WTC11 (cell line): ENCODE data around the gene FLNA. TPM values are rescaled to one million over a fixed set of nuclear protein-coding genes. Genes with fewer than 3 reads are reported as not detected.
"Not testable (repeated sequence)": the region's sequence is repeated elsewhere in the genome, so short reads cannot be mapped to it uniquely, and the experiment has no call there.

Source experiments
- ATAC-seq: fragments of 200-7000 bp; cut with Tn5 transposase; 2 replicates; pipeline ENCODE4 v1.10.0; 2021; ENCODE audit warnings: mild to moderate bottlenecking, moderate library complexity
- CTCF ChIA-PET: fragments of 300-600 bp; sonication (Branson Sonifier 250); formaldehyde crosslinking; loops from one replicate; lab custom pipeline; 2021; ENCODE audit warnings: antibody characterized with exemption; lab: Charles Lee
- POLR2A ChIA-PET: fragments of 350-600 bp; sonication (Branson Sonifier 250); formaldehyde crosslinking; loops from one replicate; lab custom pipeline; 2021; ENCODE audit warnings: antibody characterized with exemption; lab: Charles Lee
- DNase-seq: peaks from one replicate; pipeline ENCODE4 v3.0.0; 2021; ENCODE audit warnings: low spot score
- H3K27ac Mint-ChIP-seq: 2 replicates; pipeline ENCODE4 v1.8.0; 2021; ENCODE audit warnings: mixed read lengths
- H3K27me3 Mint-ChIP-seq: 2 replicates; pipeline ENCODE4 v1.8.0; 2021; ENCODE audit warnings: low read depth, mild to moderate bottlenecking, moderate library complexity, mixed read lengths
- H3K36me3 Mint-ChIP-seq: 2 replicates; pipeline ENCODE4 v1.8.0; 2021; ENCODE audit warnings: mixed read lengths
- H3K4me1 Mint-ChIP-seq: 2 replicates; pipeline ENCODE4 v1.8.0; 2022; ENCODE audit warnings: mixed read lengths
- H3K4me3 Mint-ChIP-seq: 2 replicates; pipeline ENCODE4 v1.8.0; 2021; ENCODE audit warnings: mild to moderate bottlenecking, moderate library complexity, mixed read lengths
- H3K9me3 Mint-ChIP-seq: 2 replicates; pipeline ENCODE4 v1.8.0; 2021; ENCODE audit warnings: mixed read lengths
- CBFB ChIP-seq: sonication (generic); formaldehyde crosslinking; IDR thresholded peaks from 2 replicates; pipeline ENCODE4 v1.8.1; 2022; ENCODE audit warnings: mild to moderate bottlenecking, low read depth, missing genetic modification reagents
- CDX4 ChIP-seq: fragments of 250-450 bp; sonication (Bioruptor Pico); IDR thresholded peaks from 2 replicates; pipeline ENCODE4 v1.9.0; 2021; ENCODE audit warnings: moderate library complexity, mild to moderate bottlenecking, inconsistent platforms, borderline replicate concordance
- ELF4 ChIP-seq: sonication (generic); formaldehyde crosslinking; IDR thresholded peaks from 2 replicates; pipeline ENCODE4 v1.8.1; 2022; ENCODE audit warnings: low read depth, mild to moderate bottlenecking, moderate library complexity, missing genetic modification reagents
- FOXP4 ChIP-seq: sonication (generic); formaldehyde crosslinking; IDR thresholded peaks from 2 replicates; pipeline ENCODE4 v1.8.0; 2022; ENCODE audit warnings: mild to moderate bottlenecking, missing genetic modification reagents
- HMGA2 ChIP-seq: fragments of 250-450 bp; sonication (Bioruptor Pico); IDR thresholded peaks from 2 replicates; pipeline ENCODE4 v1.4.0; 2021; ENCODE audit warnings: mild to moderate bottlenecking, moderate library complexity
- MXD4 ChIP-seq: fragments of 250-450 bp; sonication (Bioruptor Pico); IDR thresholded peaks from 2 replicates; pipeline ENCODE4 v1.8.0; 2021; ENCODE audit warnings: mild to moderate bottlenecking, moderate library complexity, borderline replicate concordance
- NFATC4 ChIP-seq: fragments of 250-450 bp; sonication (Bioruptor Pico); IDR thresholded peaks from 2 replicates; pipeline ENCODE4 v1.9.0; 2021; ENCODE audit warnings: mild to moderate bottlenecking
- NR2C2 ChIP-seq: sonication (generic); formaldehyde crosslinking; IDR thresholded peaks from 2 replicates; pipeline ENCODE4 v1.8.0; 2022; ENCODE audit warnings: mild to moderate bottlenecking, missing genetic modification reagents
- OVOL2 ChIP-seq: fragments of 250-450 bp; sonication (Bioruptor Pico); IDR thresholded peaks from 2 replicates; pipeline ENCODE4 v1.9.0; 2021; ENCODE audit warnings: mild to moderate bottlenecking, borderline replicate concordance
- RELA ChIP-seq: sonication (generic); formaldehyde crosslinking; IDR thresholded peaks from 2 replicates; pipeline ENCODE4 v1.8.1; 2022; ENCODE audit warnings: missing genetic modification reagents, mild to moderate bottlenecking, borderline replicate concordance
- RORB ChIP-seq: fragments of 250-450 bp; sonication (Bioruptor Pico); IDR thresholded peaks from 2 replicates; pipeline ENCODE4 v1.9.0; 2021; ENCODE audit warnings: mild to moderate bottlenecking
- SMAD3 ChIP-seq: sonication (generic); formaldehyde crosslinking; IDR thresholded peaks from 2 replicates; pipeline ENCODE4 v1.8.0; 2022; ENCODE audit warnings: missing genetic modification reagents, mild to moderate bottlenecking, borderline replicate concordance
- TEAD4 ChIP-seq: sonication (generic); formaldehyde crosslinking; IDR thresholded peaks from 2 replicates; pipeline ENCODE4 v1.8.0; 2022; ENCODE audit warnings: mild to moderate bottlenecking, missing genetic modification reagents
- ZNF317 ChIP-seq: sonication (generic); formaldehyde crosslinking; IDR thresholded peaks from 2 replicates; pipeline ENCODE4 v1.8.1; 2023; ENCODE audit warnings: low read depth, mild to moderate bottlenecking, moderate library complexity, missing genetic modification reagents, borderline replicate concordance
- ZNF396 ChIP-seq: fragments of 250-450 bp; sonication (Bioruptor Pico); IDR thresholded peaks from 2 replicates; pipeline ENCODE4 v1.8.0; 2021; ENCODE audit warnings: mild to moderate bottlenecking, moderate library complexity, borderline replicate concordance
- ZNF423 ChIP-seq: fragments of 250-450 bp; sonication (Bioruptor Pico); IDR thresholded peaks from 2 replicates; pipeline ENCODE4 v2.1.2; 2022; ENCODE audit warnings: mild to moderate bottlenecking, moderate library complexity
- total RNA-seq: library from RNA; stranded (reverse); gene quantifications from 3 replicates; pipeline ENCODE4 v1.2.3, GENCODE V29; 2021
- TF ChIP-seq, protein P1 (sequence below): fragments of 200-600 bp; IDR thresholded peaks from 2 replicates; pipeline ENCODE4 v1.8.0; 2022; ENCODE audit warnings: antibody characterized with exemption
- TF ChIP-seq, protein P2 (sequence below): sonication (generic); formaldehyde crosslinking; IDR thresholded peaks from 2 replicates; pipeline ENCODE4 v1.8.1; 2023; ENCODE audit warnings: mild to moderate bottlenecking, missing genetic modification reagents, moderate library complexity
- TF ChIP-seq, protein P3 (sequence below): sonication (generic); formaldehyde crosslinking; IDR thresholded peaks from 2 replicates; pipeline ENCODE4 v1.8.0; 2022; ENCODE audit warnings: mild to moderate bottlenecking, missing genetic modification reagents
- TF ChIP-seq, protein P4 (sequence below): sonication (generic); formaldehyde crosslinking; IDR thresholded peaks from 2 replicates; pipeline ENCODE4 v1.8.1; 2022; ENCODE audit warnings: missing genetic modification reagents, borderline replicate concordance

Gene FLNA
- total RNA-seq, 1 experiment from 2014 or later: 1,017 TPM

GRCh38 chrX:154341399-154342298 is 32.8 kb downstream of the FLNA start:
- H3K27ac Mint-ChIP-seq, H3K4me1 Mint-ChIP-seq, H3K4me3 Mint-ChIP-seq, H3K9me3 Mint-ChIP-seq, DNase-seq, H3K36me3 Mint-ChIP-seq, CTCF ChIA-PET, POLR2A ChIA-PET, H3K27me3 Mint-ChIP-seq: not testable (repeated sequence)
- ATAC-seq: peak; percentile 82

DNA sequence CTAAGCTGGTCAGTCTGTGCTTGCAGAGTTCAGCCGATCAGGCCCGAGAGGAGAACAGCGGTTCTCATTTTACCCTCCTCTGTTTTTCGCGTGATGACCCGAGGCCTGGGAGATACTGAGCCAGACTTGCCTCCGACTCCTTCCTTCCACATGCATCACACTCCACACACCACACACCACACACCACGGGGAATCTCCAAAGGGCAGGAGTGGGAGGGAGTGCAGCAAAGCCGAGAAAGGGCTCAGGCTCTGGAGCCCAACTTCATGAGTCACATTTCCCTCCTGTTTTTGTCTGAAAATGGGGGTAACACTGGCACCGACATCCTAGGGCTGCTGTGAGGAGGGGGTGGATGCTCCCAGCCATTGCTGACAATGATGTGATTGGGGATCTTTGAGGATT is 39.9 kb downstream of the FLNA start:
- Mint-ChIP-seq H3K4me3 (no peak overlapping the region), H3K36me3 (no peaks in the 10 kb centered on the region), H3K27me3 (no peaks in the 10 kb centered on the region), H3K4me1 (no peaks in the 10 kb centered on the region), H3K9me3 (no peaks in the 10 kb centered on the region)
- ChIA-PET POLR2A (no interaction called here), CTCF (no interaction called here)
- DNase-seq: no peak
- TF ChIP-seq ZNF317 (CRISPR knock-in tag): no peak
- TF ChIP-seq, protein P1, sequence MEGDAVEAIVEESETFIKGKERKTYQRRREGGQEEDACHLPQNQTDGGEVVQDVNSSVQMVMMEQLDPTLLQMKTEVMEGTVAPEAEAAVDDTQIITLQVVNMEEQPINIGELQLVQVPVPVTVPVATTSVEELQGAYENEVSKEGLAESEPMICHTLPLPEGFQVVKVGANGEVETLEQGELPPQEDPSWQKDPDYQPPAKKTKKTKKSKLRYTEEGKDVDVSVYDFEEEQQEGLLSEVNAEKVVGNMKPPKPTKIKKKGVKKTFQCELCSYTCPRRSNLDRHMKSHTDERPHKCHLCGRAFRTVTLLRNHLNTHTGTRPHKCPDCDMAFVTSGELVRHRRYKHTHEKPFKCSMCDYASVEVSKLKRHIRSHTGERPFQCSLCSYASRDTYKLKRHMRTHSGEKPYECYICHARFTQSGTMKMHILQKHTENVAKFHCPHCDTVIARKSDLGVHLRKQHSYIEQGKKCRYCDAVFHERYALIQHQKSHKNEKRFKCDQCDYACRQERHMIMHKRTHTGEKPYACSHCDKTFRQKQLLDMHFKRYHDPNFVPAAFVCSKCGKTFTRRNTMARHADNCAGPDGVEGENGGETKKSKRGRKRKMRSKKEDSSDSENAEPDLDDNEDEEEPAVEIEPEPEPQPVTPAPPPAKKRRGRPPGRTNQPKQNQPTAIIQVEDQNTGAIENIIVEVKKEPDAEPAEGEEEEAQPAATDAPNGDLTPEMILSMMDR: no peak
- TF ChIP-seq MXD4 (CRISPR knock-in tag): no peak
- TF ChIP-seq CBFB (CRISPR knock-in tag): no peak
- no peak for TF ChIP-seq RELA
- no peak for TF ChIP-seq ELF4 (CRISPR knock-in tag)
- no peak for TF ChIP-seq HMGA2 (CRISPR knock-in tag)
- no peak for TF ChIP-seq SMAD3 (CRISPR knock-in tag)
- TF ChIP-seq CDX4: no peak
- TF ChIP-seq, all 79 proteins: peak for 0
- ATAC-seq: no peak
- no peak overlapping the region for H3K27ac Mint-ChIP-seq

- no peak overlapping the region for H3K27ac Mint-ChIP-seq
- no peaks in the 10 kb centered on the region for H3K27me3 Mint-ChIP-seq
- no peaks in the 10 kb centered on the region for H3K36me3 Mint-ChIP-seq
- ATAC-seq: no peak
- H3K9me3 Mint-ChIP-seq: no peaks in the 10 kb centered on the region
- DNase-seq: no peak
- H3K4me1 Mint-ChIP-seq: no peaks in the 10 kb centered on the region
- no peak overlapping the region for H3K4me3 Mint-ChIP-seq
- POLR2A ChIA-PET: no interaction called here
- CTCF ChIA-PET: no interaction called here
- TF ChIP-seq, protein P2, sequence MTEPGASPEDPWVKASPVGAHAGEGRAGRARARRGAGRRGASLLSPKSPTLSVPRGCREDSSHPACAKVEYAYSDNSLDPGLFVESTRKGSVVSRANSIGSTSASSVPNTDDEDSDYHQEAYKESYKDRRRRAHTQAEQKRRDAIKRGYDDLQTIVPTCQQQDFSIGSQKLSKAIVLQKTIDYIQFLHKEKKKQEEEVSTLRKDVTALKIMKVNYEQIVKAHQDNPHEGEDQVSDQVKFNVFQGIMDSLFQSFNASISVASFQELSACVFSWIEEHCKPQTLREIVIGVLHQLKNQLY (CRISPR knock-in tag): no peak
- TF ChIP-seq ZNF396 (CRISPR knock-in tag) (no peak), FOXP4 (CRISPR knock-in tag) (no peak), RORB (CRISPR knock-in tag) (no peak), NFATC4 (no peak), ZNF423 (CRISPR knock-in tag) (no peak), RELA (no peak), TEAD4 (CRISPR knock-in tag) (no peak), OVOL2 (no peak), NR2C2 (CRISPR knock-in tag) (no peak), HMGA2 (CRISPR knock-in tag) (no peak)
- TF ChIP-seq, protein P3, sequence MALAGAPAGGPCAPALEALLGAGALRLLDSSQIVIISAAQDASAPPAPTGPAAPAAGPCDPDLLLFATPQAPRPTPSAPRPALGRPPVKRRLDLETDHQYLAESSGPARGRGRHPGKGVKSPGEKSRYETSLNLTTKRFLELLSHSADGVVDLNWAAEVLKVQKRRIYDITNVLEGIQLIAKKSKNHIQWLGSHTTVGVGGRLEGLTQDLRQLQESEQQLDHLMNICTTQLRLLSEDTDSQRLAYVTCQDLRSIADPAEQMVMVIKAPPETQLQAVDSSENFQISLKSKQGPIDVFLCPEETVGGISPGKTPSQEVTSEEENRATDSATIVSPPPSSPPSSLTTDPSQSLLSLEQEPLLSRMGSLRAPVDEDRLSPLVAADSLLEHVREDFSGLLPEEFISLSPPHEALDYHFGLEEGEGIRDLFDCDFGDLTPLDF (CRISPR knock-in tag): no peak
- TF ChIP-seq, protein P4, sequence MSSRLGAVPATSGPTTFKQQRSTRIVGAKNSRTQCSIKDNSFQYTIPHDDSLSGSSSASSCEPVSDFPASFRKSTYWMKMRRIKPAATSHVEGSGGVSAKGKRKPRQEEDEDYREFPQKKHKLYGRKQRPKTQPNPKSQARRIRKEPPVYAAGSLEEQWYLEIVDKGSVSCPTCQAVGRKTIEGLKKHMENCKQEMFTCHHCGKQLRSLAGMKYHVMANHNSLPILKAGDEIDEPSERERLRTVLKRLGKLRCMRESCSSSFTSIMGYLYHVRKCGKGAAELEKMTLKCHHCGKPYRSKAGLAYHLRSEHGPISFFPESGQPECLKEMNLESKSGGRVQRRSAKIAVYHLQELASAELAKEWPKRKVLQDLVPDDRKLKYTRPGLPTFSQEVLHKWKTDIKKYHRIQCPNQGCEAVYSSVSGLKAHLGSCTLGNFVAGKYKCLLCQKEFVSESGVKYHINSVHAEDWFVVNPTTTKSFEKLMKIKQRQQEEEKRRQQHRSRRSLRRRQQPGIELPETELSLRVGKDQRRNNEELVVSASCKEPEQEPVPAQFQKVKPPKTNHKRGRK: no peak
- TF ChIP-seq, all 79 proteins: peak for 0
These were observed 40.6 kb downstream of the FLNA start for GRCh38 chrX:154333837-154334271.
